ENCODE results near the gene NFILZ. TPM values are rescaled to one million over a fixed set of nuclear protein-coding genes. Genes with fewer than 3 reads are reported as not detected.

NFILZ gene
- total RNA-seq, 1 experiment from 2014 or later: not detected

DNA sequence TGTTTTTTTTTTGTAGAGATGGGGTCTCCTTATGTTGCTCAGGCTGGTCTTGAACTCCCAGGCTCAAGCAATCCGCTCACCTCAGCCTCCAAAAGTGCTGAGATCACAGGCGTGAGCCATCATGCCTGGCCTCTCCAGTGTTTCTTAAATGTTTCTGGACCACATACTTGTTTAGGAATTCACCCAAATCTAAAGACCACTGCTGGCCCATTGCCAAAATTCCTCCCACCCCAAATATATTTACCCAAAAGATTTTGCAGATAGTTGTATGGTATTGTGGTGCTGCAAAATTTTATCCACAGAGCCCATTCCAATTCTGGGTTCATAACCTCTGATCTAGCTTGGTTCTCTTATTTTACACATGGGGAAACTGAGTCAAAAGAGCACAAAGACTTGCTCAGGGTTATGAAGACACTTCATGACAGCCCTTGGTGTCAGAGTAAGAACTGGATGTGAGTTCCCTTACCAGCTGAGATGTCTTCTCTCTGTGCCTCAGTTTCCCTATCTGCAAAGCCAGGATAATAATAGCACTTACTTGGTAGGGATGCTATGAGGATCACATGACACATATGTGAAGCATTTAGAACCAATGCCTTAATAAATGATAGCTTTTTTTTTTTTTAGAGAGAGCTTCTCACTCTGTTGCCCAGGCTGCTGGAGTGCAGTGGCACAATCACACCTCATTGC is 10.9 kb downstream of the NFILZ start:
- RAD21 ChIA-PET (ENCODE audit: low non-redundant PET in 1 of 2, low total read pairs in 2 of 2, uncharacterized antibody in 2 of 2, unreplicated experiment in 2 of 2): interaction anchor here (0.6 to 1.2 kb wide), 3 partner anchors 26 to 73 kb away, joined by 3 to 4 read pairs (median 3); no protein-coding TSS in a partner anchor
- H3K9me3 ChIP-seq (ENCODE audit: control insufficient read depth in 1 of 2, insufficient read depth in 1 of 2, low read depth in 1 of 2, low read length in 2 of 2): no peaks in the 10 kb centered on the region
- no peaks in the 10 kb centered on the region for H4K20me1 ChIP-seq (ENCODE audit: insufficient read depth)
- CTCF ChIA-PET: interaction anchor here (0.6 to 2.2 kb wide), 13 partner anchors 8 to 434 kb away, joined by 3 to 28 read pairs (median 4); partner anchors contain the start of genes ACTL9 and NFILZ
- TF ChIP-seq SIN3A (IDR thresholded peaks at IDR 0.05; ENCODE audit: low read depth) (no peak), SP1 (IDR thresholded peaks at IDR 0.05; ENCODE audit: low read depth) (no peak), RAD21 (IDR thresholded peaks at IDR 0.05; ENCODE audit: low read depth) (no peak), EZH2 (IDR thresholded peaks at IDR 0.05) (no peak), EZH2phosphoT487 (IDR thresholded peaks at IDR 0.05; ENCODE audit: borderline replicate concordance) (no peak), ELF1 (IDR thresholded peaks at IDR 0.05; ENCODE audit: borderline replicate concordance, low read depth) (no peak), POLR2A (IDR thresholded peaks at IDR 0.05; ENCODE audit: borderline replicate concordance, extremely low read depth, insufficient read depth, insufficient read length) (no peak), SRF (IDR thresholded peaks at IDR 0.05; ENCODE audit: low read depth) (no peak), JUND (IDR thresholded peaks at IDR 0.05) (no peak), CBX3 (IDR thresholded peaks at IDR 0.05; ENCODE audit: low read depth) (no peak), EGR1 (IDR thresholded peaks at IDR 0.05; ENCODE audit: low read depth) (no peak), FOSL1 (IDR thresholded peaks at IDR 0.05; ENCODE audit: low read depth) (no peak), TCF7L2 (IDR thresholded peaks at IDR 0.05; ENCODE audit: borderline replicate concordance, extremely low read depth, insufficient read depth, insufficient read length) (no peak)
- TF ChIP-seq, protein P1, sequence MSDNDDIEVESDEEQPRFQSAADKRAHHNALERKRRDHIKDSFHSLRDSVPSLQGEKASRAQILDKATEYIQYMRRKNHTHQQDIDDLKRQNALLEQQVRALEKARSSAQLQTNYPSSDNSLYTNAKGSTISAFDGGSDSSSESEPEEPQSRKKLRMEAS (IDR thresholded peaks at IDR 0.05): no peak
- TF ChIP-seq, protein P2, sequence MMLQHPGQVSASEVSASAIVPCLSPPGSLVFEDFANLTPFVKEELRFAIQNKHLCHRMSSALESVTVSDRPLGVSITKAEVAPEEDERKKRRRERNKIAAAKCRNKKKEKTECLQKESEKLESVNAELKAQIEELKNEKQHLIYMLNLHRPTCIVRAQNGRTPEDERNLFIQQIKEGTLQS (IDR thresholded peaks at IDR 0.05): no peak
- TF ChIP-seq, protein P3, sequence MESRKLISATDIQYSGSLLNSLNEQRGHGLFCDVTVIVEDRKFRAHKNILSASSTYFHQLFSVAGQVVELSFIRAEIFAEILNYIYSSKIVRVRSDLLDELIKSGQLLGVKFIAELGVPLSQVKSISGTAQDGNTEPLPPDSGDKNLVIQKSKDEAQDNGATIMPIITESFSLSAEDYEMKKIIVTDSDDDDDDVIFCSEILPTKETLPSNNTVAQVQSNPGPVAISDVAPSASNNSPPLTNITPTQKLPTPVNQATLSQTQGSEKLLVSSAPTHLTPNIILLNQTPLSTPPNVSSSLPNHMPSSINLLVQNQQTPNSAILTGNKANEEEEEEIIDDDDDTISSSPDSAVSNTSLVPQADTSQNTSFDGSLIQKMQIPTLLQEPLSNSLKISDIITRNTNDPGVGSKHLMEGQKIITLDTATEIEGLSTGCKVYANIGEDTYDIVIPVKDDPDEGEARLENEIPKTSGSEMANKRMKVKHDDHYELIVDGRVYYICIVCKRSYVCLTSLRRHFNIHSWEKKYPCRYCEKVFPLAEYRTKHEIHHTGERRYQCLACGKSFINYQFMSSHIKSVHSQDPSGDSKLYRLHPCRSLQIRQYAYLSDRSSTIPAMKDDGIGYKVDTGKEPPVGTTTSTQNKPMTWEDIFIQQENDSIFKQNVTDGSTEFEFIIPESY (IDR thresholded peaks at IDR 0.05; ENCODE audit: extremely low read depth, insufficient replicate concordance, low read length): no peak
- ATAC-seq: no peak
- no peaks in the 10 kb centered on the region for H3K4me1 ChIP-seq (ENCODE audit: control insufficient read depth in 1 of 2, insufficient read depth in 2 of 2, low read length in 2 of 2)
- POLR2A ChIA-PET: no interaction called here
- H3K4me2 ChIP-seq (ENCODE audit: low read length): no peak overlapping the region
- H3K36me3 ChIP-seq (ENCODE audit: control insufficient read depth in 1 of 2, insufficient read depth in 2 of 2, low read length in 2 of 2): no peaks in the 10 kb centered on the region
- no peak overlapping the region for H3K9ac ChIP-seq (ENCODE audit: low read length)
- H3K4me3 ChIP-seq (replicated peaks in 1 of 2; ENCODE audit: low read depth in 1 of 2, low read length in 2 of 2): no peak overlapping the region
- no peaks in the 10 kb centered on the region for H3K9me2 ChIP-seq (ENCODE audit: insufficient read depth)
- intact Hi-C loops (cut with micrococcal nuclease): no loop called here
- no TSS peak for BruUV-seq (replicated peaks)
- H3K79me2 ChIP-seq (ENCODE audit: insufficient read depth, low read length): no peaks in the 10 kb centered on the region
- DNase-seq (ENCODE audit: low read depth, low spot score): no peak
- no peaks in the 10 kb centered on the region for H3K27me3 ChIP-seq (ENCODE audit: insufficient read depth, low read length)
- H2AFZ ChIP-seq (ENCODE audit: low read depth, low read length, poor library complexity, severe bottlenecking): no peak overlapping the region
- no peak overlapping the region for H3K27ac ChIP-seq (ENCODE audit: low read depth, low read length)

Data from HCT116 (cell line).